Endothelial cell of hepatic sinusoid (primary cell): ENCODE results near the gene OR6C74.

Experiments used
- in situ Hi-C: cut with HindIII; loops from 2 replicates; pipeline ENCODE4 v1.10.0; 2017; ENCODE audit warnings: low sequenced_read_pairs

Gene OR6C74

GRCh38 chr12:55244309-55244708 lies at the start of gene OR6C74:
Gene OR6C74, plus strand, starts transcription at chr12:55244609. Its CDS starts 2,679 bp downstream, at chr12:55247288.
- in situ Hi-C loops: no loop called here

GRCh38 chr12:55220725-55221124 lies 23.7 kb upstream of the OR6C74 start, which contains the start of gene OR10A7:
Gene OR10A7, plus strand, starts transcription at chr12:55221025. Its CDS starts 0 bp downstream, at chr12:55221025.
- in situ Hi-C loops: no loop called here

DNA sequence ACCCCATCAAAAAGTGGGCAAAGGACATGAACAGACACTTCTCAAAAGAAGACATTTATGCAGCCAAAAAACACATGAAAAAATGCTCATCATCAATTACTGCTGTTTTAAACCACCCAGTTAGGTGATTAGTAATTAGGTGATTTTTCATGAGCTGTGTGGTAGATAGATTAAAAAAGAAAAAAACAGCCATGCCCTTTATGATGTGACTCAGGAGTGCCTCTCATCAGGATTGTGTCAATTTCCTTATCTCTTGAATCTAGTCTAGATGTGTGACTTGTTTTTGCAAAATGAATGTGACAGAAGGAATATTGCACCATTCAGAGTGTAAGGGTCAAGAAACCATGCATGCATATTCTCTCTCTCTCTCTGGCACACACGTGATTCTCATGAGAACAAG lies 17.9 kb upstream of the OR6C74 start:
- in situ Hi-C loops: no loop called here

DNA sequence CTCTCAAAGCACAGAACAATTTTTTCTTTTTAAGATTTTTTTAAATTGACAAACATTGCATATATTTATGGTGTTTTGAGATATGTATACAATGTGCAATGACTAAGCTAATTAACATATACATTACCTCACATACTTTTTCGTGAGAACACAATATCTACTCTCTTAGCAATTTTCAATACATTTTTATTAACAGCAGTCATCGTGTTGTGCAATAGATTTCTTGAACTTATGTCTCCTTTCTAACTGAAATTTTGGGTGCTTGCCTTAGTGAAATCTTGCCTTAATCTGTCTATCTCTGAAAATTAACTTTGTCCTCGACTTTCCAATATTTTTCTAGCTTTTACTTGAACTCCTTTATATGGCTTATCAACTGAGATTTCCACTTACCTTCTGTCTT lies 16.8 kb upstream of the OR6C74 start:
- in situ Hi-C loops: no loop called here

- in situ Hi-C loops: loop anchor here (5.0 kb wide), 1 partner anchor 76 kb away; no protein-coding TSS in a partner anchor
Measured at GRCh38 chr12:55246159-55246558, 1.8 kb downstream of the OR6C74 start.

- in situ Hi-C loops: no loop called here
Measured at GRCh38 chr12:55250944-55251343, 6.5 kb downstream of the OR6C74 start.

DNA sequence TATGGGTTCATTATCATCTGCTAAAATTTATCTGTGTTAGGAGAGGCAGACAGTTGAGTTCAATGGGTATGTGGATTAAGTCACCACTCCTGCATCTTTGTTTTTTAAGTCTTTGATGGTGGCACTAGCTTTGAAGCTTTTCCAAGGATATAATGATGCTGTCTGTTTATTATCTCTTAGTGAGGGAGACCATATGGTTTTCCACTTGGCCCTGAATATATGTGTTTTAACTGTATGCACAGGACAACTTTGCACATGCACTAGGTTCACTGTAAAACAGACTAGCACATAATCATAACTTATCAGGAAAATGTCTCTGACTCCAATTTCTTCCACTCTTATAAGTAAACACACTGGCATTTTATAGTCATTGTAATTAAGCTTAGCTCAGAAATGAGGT lies 8.9 kb downstream of the OR6C74 start:
- in situ Hi-C loops: no loop called here

GRCh38 chr12:55256831-55257230 lies 12.4 kb downstream of the OR6C74 start:
- in situ Hi-C loops: no loop called here

- in situ Hi-C loops: no loop called here
Measured at GRCh38 chr12:55258303-55258702, 13.9 kb downstream of the OR6C74 start.

DNA sequence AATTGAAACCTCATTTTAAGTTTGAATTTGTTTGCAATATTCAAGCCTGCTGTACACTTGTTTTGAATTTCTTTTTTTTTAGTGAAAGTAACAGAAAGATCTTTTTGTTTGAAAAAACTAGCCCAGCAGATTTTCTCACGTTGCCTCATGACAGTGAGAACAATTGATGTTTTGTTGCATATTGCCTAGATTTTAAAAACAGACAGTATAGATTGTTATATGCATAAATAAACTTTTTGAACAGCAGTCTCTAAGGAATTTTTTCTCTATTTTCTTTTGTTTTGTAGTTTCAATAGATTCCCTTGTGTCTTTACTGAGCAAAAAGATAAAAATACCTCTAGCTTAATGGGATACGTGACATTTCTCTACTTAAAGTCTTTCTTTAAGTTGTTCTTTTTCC lies 36.6 kb downstream of the OR6C74 start:
- in situ Hi-C loops: no loop called here

DNA sequence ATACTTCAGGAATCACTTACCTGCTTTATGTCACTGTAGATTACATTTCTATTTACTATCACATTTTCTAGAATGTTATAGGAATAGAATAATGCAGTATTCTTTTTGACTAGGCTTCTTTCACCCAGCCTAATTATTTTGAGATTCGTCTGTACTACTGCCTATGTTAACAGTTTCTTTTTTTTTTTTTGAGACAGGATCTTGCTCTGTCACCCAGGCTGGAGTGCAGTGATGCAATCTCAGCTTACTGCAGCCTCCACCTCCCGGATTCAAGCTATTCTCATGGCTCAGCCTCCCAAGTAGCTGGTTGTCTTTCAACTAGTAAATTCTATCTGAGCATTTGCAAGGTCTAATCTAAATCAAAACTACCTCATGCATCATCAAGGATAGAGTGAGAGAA lies 45.6 kb downstream of the OR6C74 start:
- in situ Hi-C loops: loop anchor here (5.0 kb wide), 1 partner anchor 32 kb away; no protein-coding TSS in a partner anchor
